ENCODE data around the gene DYNLT5. TPM values are rescaled to one million over a fixed set of nuclear protein-coding genes. Genes with fewer than 3 reads are reported as not detected.
A peak's percentile ranks its signal among the peaks of the same experiment; 100 is the strongest.
"Not testable (repeated sequence)": the region's sequence is repeated elsewhere in the genome, so short reads cannot be mapped to it uniquely, and the experiment has no call there.

Gene DYNLT5, protein sequence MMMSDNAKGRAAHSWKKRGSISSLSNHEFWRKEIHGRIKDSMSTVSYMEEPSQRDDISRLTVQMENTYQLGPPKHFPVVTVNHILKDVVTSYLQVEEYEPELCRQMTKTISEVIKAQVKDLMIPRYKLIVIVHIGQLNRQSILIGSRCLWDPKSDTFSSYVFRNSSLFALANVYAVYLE
- polyA plus RNA-seq, result not detected

DNA sequence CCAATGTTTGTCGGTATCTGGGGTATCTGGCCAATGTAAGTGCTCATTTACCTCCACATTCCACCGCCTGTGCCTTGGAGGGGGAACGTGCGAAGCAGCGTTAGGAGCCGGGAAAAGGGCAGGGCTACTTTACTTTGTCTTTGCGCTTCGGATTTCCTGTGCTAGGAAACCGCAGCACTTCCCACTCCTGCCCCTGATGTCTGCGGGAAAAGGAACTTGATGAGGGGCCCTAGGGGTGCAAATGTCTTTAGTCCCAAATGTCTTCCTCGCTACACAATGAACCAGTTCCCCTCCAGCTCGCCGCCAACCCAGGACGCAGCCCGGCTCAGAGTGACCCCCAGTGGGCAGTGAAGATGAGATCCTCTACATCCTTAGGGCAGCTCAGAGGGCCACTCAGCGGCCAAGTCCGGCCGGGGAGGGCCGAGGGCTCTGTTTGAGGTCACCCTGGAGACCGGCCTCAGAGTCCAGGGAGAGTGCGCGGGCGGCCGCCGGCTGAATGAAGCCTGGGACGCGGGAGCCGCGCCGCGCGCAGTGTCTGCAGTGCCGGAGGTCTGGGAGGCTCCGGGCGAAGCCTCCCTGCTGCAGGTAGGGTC is at the start of gene DYNLT5:
DYNLT5 (plus strand) TSS at position 460 of the 593 bp plus-strand sequence. CDS start 2,200 bp downstream, outside the sequence.
- H3K36me3 Mint-ChIP-seq, result peaks cover 0 to 3% (median 0%) of the 10 kb centered on the region in 3 donors
- H3K27me3 Mint-ChIP-seq (ENCODE audit: low read depth in 3 of 3), result peaks cover 12 to 17% (median 12%) of the 10 kb centered on the region in 3 donors
- H3K27ac Mint-ChIP-seq, result no peak within 1 kb of the TSS
- no peaks in the 10 kb centered on the region for H3K9me3 Mint-ChIP-seq
- peaks cover 6 to 8% of the 10 kb centered on the region in 2 donors for H3K4me1 Mint-ChIP-seq
- DNase-seq, result no peak
- peak within 1 kb of the TSS; percentile 31 to 72 (median 54) for H3K4me3 Mint-ChIP-seq

DNA sequence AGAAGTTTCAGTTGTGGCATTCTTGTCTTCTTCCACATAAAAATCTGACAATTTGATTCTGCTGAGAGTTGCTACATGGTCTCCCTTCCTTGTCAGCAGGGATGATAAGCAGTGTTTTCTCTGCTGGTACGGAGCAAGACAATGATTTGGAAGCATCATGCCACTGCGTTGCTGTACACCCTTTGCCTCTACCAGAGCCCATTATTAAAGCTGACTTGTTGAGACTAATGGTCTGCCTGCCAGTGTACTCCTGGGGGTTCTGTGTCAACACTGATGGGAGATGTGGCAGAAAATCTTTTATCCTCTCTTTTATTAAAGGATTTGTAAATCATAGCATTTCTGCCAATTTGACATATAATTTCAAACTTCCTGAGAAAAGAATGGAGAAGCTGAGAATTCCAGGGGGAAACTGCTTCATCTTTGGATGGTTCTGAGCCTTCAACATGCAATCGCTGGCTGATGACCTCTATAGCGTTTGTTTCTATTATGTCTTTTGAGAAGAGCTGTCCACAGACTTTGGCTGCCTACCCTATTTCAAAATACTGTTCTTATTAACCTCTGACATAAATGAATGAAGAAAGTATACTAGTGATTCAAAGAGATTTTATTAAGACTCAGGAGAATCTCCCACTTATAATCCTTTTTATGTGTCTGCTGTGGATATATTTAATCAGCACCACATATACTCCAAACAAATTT is 47.9 kb upstream of the DYNLT5 start:
- no peak overlapping the region for H3K27ac Mint-ChIP-seq
- no peak overlapping the region for H3K4me3 Mint-ChIP-seq
- H3K36me3 Mint-ChIP-seq, result no peaks in the 10 kb centered on the region
- H3K9me3 Mint-ChIP-seq, result peaks cover 0 to 1% (median 0%) of the 10 kb centered on the region in 6 donors
- no peak for DNase-seq
- peaks cover 3 to 5% (median 3%) of the 10 kb centered on the region in 3 donors for H3K27me3 Mint-ChIP-seq (ENCODE audit: low read depth in 3 of 3)
- no peaks in the 10 kb centered on the region for H3K4me1 Mint-ChIP-seq

- Mint-ChIP-seq H3K36me3 (no peaks in the 10 kb centered on the region), H3K9me3 (peaks cover 0 to 1% (median 0%) of the 10 kb centered on the region in 6 donors), H3K27me3 (ENCODE audit: low read depth in 3 of 3) (peaks cover 3 to 5% (median 3%) of the 10 kb centered on the region in 3 donors)
These were observed 47.1 kb upstream of the DYNLT5 start for GRCh38 chr1:66705110-66705509.

GRCh38 chr1:66711420-66711819 is 40.8 kb upstream of the DYNLT5 start:
- Mint-ChIP-seq H3K36me3 (no peaks in the 10 kb centered on the region), H3K9me3 (no peaks in the 10 kb centered on the region), H3K4me3 (no peak overlapping the region), H3K27me3 (ENCODE audit: low read depth in 3 of 3) (peaks cover 0 to 2% (median 0%) of the 10 kb centered on the region in 3 donors), H3K4me1 (no peaks in the 10 kb centered on the region), H3K27ac (no peak overlapping the region)
- DNase-seq, result no peak

More at GRCh38 chr1:66705110-66705509, 47.1 kb upstream of the DYNLT5 start:
- Mint-ChIP-seq H3K4me1 (no peaks in the 10 kb centered on the region), H3K4me3 (no peak overlapping the region), H3K27ac (no peak overlapping the region)
- DNase-seq, result no peak

- DNase-seq, result no peak
- Mint-ChIP-seq H3K9me3 (no peaks in the 10 kb centered on the region), H3K27me3 (ENCODE audit: low read depth in 3 of 3) (peaks cover 0 to 2% (median 0%) of the 10 kb centered on the region in 3 donors), H3K4me3 (no peak overlapping the region), H3K27ac (no peak overlapping the region), H3K4me1 (no peaks in the 10 kb centered on the region), H3K36me3 (no peaks in the 10 kb centered on the region)
These were observed 39.4 kb upstream of the DYNLT5 start for GRCh38 chr1:66712839-66713238.

GRCh38 chr1:66723985-66724384 is 28.3 kb upstream of the DYNLT5 start:
- Mint-ChIP-seq H3K4me1 (peaks cover 0 to under 1% of the 10 kb centered on the region in 2 donors), H3K27me3 (ENCODE audit: low read depth in 3 of 3) (peaks cover 0 to 7% (median 6%) of the 10 kb centered on the region in 3 donors), H3K27ac (no peak overlapping the region), H3K9me3 (no peaks in the 10 kb centered on the region), H3K4me3 (no peak overlapping the region), H3K36me3 (no peaks in the 10 kb centered on the region)
- DNase-seq, result no peak

DNA sequence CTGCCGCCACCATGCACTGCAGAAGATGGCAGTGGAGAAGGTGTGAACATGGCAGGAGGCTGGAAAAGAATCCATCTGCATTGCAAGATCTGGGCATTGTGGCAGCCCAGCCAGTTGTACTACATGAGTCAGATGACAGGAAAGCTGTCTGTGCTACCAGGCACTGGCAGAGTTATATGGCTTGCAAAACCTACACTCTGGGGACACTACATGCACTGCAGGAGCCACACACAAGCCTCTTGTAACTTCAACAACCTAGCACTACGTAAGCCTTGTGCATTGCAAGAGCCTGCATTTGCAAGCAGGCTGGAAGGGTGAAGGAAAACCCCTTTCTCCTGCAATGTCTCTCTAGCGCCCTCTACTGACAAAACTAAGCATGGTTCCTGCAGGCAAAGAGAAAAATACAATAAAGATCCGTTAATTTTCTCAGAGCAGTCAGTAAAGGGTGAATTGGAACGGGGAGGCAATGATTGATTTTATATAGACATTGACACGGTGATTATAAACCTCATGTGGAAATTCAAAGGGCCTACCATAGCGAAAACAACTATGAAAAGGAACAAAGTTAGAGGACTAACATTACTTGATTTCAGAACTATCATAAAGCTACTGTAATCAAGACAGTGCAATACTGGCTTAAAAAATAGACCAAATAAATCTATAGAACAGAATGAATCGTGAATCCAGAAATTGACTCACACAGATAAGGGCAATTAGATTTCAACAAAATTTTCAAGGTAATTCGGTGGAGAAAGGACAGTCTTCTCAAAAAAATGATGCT is 26.2 kb upstream of the DYNLT5 start:
- Mint-ChIP-seq H3K4me1 (peaks cover 0 to 5% of the 10 kb centered on the region in 2 donors), H3K36me3 (no peaks in the 10 kb centered on the region), H3K27ac (no peak overlapping the region), H3K27me3 (ENCODE audit: low read depth in 3 of 3) (peaks cover 0 to 8% (median 7%) of the 10 kb centered on the region in 3 donors), H3K4me3 (no peak overlapping the region), H3K9me3 (no peaks in the 10 kb centered on the region)
- DNase-seq, result peak; percentile 34 to 45 (median 38)

DNA sequence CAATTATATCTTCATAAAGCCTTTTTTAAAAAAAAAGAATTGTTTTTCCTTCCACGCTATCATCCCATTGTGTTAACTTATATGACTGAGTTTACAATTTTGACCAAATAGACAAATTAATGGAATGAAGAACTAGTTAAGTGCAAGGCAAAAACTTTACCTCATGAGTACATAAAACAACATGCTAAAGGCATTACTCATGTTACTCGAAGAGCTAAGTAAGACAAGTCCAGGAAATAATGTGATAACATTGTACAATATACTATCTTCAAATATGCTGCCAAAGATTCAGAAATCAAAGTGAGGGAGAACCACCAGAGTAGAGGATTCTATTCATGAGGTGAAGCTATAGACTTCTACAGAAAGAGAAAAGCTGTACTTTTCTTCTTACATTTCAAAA is 24.2 kb upstream of the DYNLT5 start:
- H3K9me3 Mint-ChIP-seq, result no peaks in the 10 kb centered on the region
- H3K4me1 Mint-ChIP-seq, result peaks cover 0 to 5% of the 10 kb centered on the region in 2 donors
- H3K27ac Mint-ChIP-seq, result no peak overlapping the region
- no peak overlapping the region for H3K4me3 Mint-ChIP-seq
- H3K27me3 Mint-ChIP-seq (ENCODE audit: low read depth in 3 of 3), result peaks cover 0 to 6% (median 4%) of the 10 kb centered on the region in 3 donors
- no peak for DNase-seq
- no peaks in the 10 kb centered on the region for H3K36me3 Mint-ChIP-seq

- H3K36me3 Mint-ChIP-seq; H3K27me3 Mint-ChIP-seq (ENCODE audit: low read depth in 3 of 3); H3K4me3 Mint-ChIP-seq; DNase-seq; H3K27ac Mint-ChIP-seq; H3K9me3 Mint-ChIP-seq; H3K4me1 Mint-ChIP-seq: not testable (repeated sequence)
These were observed 23.5 kb upstream of the DYNLT5 start for GRCh38 chr1:66728716-66729115.

GRCh38 chr1:66729119-66729518 is 23.1 kb upstream of the DYNLT5 start:
- no peaks in the 10 kb centered on the region for H3K9me3 Mint-ChIP-seq
- H3K4me1 Mint-ChIP-seq, result peaks cover 0 to 5% of the 10 kb centered on the region in 2 donors

DNA sequence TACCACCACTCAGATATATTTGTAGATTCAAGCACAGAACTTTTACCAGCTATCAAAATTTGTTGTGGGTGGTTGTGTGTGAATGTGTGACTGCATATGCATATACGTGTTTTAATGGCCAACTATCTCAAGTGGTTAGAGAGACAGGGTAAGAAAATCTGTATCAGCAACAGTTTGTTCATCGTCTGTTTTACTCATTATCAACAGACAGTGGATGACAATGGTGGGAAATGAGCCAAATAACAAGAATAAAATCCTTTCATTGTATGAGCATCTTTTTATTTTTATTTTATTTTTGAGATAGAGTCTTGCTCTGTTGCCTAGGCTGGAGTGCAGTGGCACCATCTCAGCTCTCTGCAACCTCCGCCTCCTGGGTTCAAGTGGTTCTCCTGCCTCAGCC is 22.7 kb upstream of the DYNLT5 start:
- Mint-ChIP-seq H3K36me3 (no peaks in the 10 kb centered on the region), H3K27ac (no peak overlapping the region), H3K27me3 (ENCODE audit: low read depth in 3 of 3) (peaks cover 0 to 6% (median 4%) of the 10 kb centered on the region in 3 donors), H3K4me1 (peaks cover 0 to 5% of the 10 kb centered on the region in 2 donors), H3K9me3 (no peaks in the 10 kb centered on the region), H3K4me3 (no peak overlapping the region)
- no peak for DNase-seq

More at GRCh38 chr1:66729119-66729518, 23.1 kb upstream of the DYNLT5 start:
- Mint-ChIP-seq H3K36me3 (no peaks in the 10 kb centered on the region), H3K27ac (peak overlapping the region in 1 of 6 donors; percentile 6), H3K4me3 (no peak overlapping the region), H3K27me3 (ENCODE audit: low read depth in 3 of 3) (peaks cover 0 to 6% (median 4%) of the 10 kb centered on the region in 3 donors)
- no peak for DNase-seq

- Mint-ChIP-seq H3K4me3 (no peak overlapping the region), H3K36me3 (no peaks in the 10 kb centered on the region), H3K9me3 (no peaks in the 10 kb centered on the region), H3K27ac (no peak overlapping the region), H3K4me1 (peaks cover 0 to 5% of the 10 kb centered on the region in 2 donors), H3K27me3 (ENCODE audit: low read depth in 3 of 3) (peaks cover 0 to 6% (median 6%) of the 10 kb centered on the region in 3 donors)
- no peak for DNase-seq
These were observed 21.8 kb upstream of the DYNLT5 start for GRCh38 chr1:66730462-66730861.

DNA sequence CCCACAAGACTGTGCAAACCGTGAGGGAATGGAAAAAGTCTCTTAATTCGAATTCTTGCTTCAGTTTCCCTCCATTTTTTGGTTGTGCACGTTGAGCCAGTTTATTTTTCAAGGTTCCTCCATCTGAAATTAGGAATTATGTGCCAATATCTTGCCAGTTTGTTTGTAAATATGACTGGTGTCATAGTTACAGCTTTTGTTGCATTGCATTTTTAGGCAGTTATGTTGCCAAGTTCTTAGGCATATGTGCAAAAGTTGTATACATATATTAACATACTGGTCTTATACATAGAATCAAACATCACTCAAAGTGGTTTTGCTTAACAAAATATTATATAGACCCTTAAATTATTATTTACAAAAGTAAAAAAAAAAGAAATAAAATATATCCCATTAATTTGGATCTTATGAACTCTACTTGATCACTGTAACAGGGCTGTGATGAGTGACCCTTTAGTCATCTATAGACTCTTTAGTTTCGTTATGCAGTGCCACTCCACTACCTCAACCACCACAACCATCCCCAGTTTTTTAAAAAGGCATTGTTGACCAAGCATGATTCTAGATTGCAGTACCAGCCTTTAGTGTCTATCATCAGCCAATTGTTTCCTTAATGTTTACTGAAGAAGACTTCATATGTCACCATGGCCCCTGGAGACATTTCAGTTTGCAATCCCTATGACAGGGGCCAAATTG is 20.9 kb upstream of the DYNLT5 start:
- Mint-ChIP-seq H3K4me1 (peaks cover 0 to 5% of the 10 kb centered on the region in 2 donors), H3K27ac (no peak overlapping the region), H3K27me3 (ENCODE audit: low read depth in 3 of 3) (peaks cover 0 to 6% (median 4%) of the 10 kb centered on the region in 3 donors), H3K4me3 (no peak overlapping the region), H3K36me3 (no peaks in the 10 kb centered on the region), H3K9me3 (no peaks in the 10 kb centered on the region)
- DNase-seq, result no peak
